NCI-H82 treated with DMSO at 0.1 percent for 48 hours (cell line): ENCODE results near the gene TSPAN13.

Experiments used
- DNase-seq: peaks from one replicate; lab custom pipeline; 2025; ENCODE audit not compliant: unreplicated experiment; lab: John Stamatoyannopoulos, UW

The TSPAN13 gene

DNA sequence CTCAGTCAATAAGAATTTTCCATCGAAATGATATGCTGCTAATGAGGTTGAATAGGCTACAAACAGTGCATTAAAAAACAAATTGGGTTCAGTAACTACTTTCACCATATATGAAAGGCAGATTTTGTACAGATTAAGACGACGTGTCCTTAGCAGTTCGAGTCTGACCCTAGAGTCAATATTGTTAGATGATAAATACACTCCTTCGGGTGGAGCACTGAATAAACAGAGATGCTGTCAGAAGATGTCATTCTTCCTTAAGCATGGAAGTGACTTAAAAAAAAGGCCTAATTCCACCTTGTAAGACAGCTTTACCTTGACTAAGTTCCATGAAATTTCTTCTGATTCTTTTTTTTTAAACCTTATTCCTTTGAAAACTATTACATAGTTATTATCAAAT is 57.0 kb downstream of the TSPAN13 start:
- no peak for DNase-seq

- no peak for DNase-seq
Measured at GRCh38 chr7:16811551-16811950, 58.0 kb downstream of the TSPAN13 start.

DNA sequence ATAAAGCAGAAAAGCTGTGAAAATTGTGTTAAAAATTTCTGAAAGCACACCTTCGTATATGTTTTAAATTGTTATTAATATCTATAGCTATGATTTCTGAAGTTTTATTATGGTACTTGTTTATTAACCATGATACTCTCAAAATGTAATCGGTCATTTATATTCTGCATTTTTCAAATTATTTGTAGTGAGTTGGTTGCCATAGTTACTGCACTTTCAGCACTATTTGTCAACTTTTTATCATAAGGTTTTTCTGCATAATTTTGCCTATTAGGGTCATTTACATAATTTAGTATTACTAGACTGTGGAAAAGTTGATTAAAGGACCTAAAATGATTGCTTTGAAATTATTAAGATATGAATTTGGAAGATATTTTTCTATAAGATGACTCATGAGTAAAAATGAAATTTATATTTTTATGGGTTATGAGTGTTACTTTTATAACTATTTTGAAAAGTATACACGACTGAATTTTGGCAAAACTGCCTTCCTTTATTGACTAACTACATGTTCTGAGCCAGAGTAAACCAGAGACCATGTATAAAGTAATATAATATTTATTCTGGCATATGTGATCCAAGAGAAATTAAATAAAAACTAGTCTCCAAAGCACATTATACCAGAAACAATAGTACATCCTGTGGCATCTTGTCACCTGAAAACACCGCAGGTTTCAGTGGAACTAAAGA is 59.1 kb downstream of the TSPAN13 start:
- no peak for DNase-seq

DNA sequence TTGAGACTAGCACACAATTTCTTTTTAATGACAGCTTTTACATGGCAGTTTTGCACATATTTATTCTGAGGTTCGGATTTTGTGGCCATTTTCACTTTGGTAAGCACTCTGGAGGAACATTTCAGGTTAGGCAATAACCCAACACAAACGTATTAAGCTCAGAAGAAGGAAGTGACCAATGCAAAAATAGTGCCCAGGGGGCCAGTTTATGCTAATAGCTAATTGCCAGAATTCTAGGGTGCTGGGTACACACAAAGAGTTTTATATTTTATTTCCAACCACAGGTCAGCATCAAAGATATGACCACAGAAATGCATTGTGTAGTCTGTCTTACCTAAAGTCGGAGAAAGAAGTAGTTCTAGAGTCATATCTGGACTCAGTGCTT is 59.7 kb downstream of the TSPAN13 start:
- DNase-seq, result no peak

DNA sequence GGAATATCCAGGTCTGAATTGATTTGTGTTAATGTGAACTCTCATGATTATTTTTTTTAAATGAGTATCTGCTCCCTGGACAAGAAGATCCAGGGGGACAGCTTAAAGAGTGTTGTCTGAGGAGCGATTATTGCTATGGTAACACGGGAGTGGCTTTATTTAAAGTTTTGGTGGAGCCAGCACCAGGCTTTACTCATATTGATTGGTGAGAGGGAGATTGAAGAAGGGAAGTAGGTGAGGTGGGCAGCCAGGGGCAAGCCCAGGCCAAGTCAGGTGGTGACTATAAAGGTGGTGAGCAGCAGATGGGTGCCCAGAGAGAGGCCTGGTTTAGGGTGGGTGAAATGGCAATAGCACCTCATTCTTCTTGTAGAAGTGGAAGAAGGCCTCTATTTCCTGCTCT is 61.4 kb downstream of the TSPAN13 start:
- DNase-seq, result no peak

DNA sequence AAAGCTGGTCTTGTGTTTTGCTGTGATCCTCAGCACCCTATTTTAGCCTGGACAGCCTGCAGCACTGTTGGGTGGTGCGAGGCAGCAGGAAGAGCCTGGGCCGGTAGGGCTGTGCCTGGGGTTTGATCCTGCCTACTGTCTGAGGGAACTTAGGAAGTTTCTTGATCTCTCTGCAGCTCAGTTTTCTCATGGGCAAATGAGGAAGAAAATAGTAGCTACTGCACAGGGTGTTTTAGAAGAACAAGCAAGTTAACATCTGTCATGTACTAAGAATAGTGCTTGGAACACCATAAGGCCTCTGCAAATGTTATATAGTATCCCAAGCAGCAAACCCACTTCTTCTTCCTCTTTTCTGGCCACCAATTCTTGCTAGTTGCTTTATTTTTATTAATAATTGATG is 63.3 kb downstream of the TSPAN13 start:
- no peak for DNase-seq

- no peak for DNase-seq
Measured at GRCh38 chr7:16817536-16817935, 64.0 kb downstream of the TSPAN13 start.

GRCh38 chr7:16818732-16819131 is 65.2 kb downstream of the TSPAN13 start:
- DNase-seq, result no peak

GRCh38 chr7:16822029-16822428 is 68.5 kb downstream of the TSPAN13 start:
- DNase-seq, result no peak

- no peak for DNase-seq
Measured at GRCh38 chr7:16826060-16826459, 72.5 kb downstream of the TSPAN13 start.

GRCh38 chr7:16833373-16833772 is 79.8 kb downstream of the TSPAN13 start:
- DNase-seq, result no peak
